AG10803 (cell line): ENCODE data around the gene CFAP97.
A peak's percentile ranks its signal among the peaks of the same experiment; 100 is the strongest.

Experiments used
- DNase-seq: peaks from one replicate; pipeline ENCODE4 v3.0.0; 2010; ENCODE audit warnings: low read depth
- H3K4me3 ChIP-seq: 2 replicates; pipeline ENCODE4 v1.5.1; 2011; ENCODE audit warnings: mild to moderate bottlenecking, low read length, control low read depth
- CTCF ChIP-seq: conservative IDR thresholded peaks from 2 replicates; pipeline ENCODE4 v1.5.1; 2011; ENCODE audit warnings: mild to moderate bottlenecking, low read length, control low read depth, inconsistent platforms

Gene CFAP97

DNA sequence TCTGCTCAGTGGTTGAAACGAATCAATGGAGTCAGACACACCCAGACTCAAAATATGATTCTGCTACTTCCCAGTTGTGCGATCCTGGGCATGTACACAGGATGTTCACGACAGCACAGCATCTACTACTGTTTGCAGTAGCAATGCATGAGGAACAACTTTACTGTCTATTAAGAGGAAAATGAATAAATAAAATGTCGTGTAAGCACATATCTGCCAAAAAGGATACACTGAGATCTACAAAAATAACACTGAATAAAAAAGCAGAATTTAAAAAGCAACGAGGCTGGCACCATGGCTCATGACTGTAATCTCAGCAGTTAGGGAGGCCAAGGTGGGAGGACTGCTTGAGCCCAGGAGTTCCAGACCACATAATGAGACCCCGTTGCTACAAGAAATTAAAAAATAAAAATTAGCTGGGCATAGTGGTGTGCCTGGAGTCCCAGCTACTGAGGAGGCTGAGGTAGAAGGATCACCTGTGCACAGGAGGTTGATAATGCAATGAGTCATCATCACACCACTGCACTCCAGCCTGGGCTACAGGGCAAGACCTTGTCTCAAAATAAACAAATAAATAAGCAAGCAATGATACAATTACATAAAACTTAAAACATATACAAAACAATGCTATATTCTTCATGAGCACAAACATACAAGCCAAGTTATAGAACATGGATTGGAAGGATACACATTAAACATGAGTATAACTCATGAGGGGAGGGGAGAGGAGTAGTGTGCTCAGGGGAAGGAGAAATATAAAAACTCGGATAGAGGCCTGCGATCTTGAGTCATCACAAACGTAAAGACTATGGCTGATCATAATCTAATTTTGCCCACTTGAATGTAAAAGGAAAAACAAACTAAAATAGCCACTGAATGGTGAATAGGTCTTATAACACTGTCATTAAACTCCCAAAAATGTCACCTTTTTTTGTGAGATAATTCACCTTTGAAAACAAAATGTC is 8.6 kb downstream of the CFAP97 start:
- TF ChIP-seq CTCF = no peak
- no peak overlapping the region for H3K4me3 ChIP-seq
- no peak for DNase-seq

GRCh38 chr4:185192059-185192458 is 11.7 kb downstream of the CFAP97 start:
- no peak overlapping the region for H3K4me3 ChIP-seq
- no peak for DNase-seq
- TF ChIP-seq CTCF = no peak

GRCh38 chr4:185190306-185190856 is 13.4 kb downstream of the CFAP97 start:
- no peak overlapping the region for H3K4me3 ChIP-seq
- no peak for DNase-seq
- no peak for TF ChIP-seq CTCF

DNA sequence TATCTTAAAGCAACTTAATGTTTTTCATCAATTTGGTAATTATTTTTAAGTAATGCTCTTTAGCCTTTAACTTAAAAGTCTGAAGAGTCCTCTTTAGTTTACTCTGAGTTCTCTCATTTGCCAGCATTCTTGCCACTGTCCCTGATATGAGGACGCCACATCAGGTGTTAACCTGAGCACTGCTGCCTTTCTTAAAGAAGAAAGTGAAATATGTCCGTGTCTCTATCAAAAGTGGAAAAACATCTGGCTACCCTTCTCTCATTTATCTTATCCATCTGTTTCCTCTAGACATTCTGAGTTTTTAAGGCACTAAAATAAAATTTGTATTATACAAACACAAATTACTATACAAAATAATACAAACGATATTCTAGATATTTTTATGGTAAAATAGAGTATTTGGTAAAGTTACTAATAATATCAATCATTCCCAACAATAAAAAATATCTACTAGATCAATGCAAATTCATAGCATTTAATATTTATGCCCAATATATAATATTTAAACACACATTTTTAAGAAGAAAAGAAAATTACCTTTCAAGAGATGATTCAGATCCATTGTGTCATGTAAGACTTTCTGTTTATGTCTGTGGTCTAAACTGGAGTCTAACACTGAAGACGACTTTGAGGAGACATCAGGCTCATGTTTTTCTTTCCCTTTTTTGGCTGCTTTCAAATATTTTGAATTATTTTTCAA is 14.0 kb downstream of the CFAP97 start:
- TF ChIP-seq CTCF = no peak
- no peak for DNase-seq
- H3K4me3 ChIP-seq = no peak overlapping the region

GRCh38 chr4:185186769-185187168 is 17.0 kb downstream of the CFAP97 start:
- no peak overlapping the region for H3K4me3 ChIP-seq
- TF ChIP-seq CTCF = no peak
- no peak for DNase-seq

GRCh38 chr4:185183622-185184281 is 20.0 kb downstream of the CFAP97 start:
- H3K4me3 ChIP-seq = no peak overlapping the region
- peak; percentile 91 for DNase-seq
- TF ChIP-seq CTCF = peak; percentile 92
